HG03469 (cell line): ENCODE measurements around the gene STMN3.

Experiments
- ATAC-seq: cut with Tn5 transposase; IDR thresholded peaks from one replicate; pipeline ENCODE4 v1.9.1; 2021; ENCODE audit warnings: mild to moderate bottlenecking, moderate library complexity, moderate number of reproducible peaks; ENCODE audit not compliant: unreplicated experiment

STMN3 gene

DNA sequence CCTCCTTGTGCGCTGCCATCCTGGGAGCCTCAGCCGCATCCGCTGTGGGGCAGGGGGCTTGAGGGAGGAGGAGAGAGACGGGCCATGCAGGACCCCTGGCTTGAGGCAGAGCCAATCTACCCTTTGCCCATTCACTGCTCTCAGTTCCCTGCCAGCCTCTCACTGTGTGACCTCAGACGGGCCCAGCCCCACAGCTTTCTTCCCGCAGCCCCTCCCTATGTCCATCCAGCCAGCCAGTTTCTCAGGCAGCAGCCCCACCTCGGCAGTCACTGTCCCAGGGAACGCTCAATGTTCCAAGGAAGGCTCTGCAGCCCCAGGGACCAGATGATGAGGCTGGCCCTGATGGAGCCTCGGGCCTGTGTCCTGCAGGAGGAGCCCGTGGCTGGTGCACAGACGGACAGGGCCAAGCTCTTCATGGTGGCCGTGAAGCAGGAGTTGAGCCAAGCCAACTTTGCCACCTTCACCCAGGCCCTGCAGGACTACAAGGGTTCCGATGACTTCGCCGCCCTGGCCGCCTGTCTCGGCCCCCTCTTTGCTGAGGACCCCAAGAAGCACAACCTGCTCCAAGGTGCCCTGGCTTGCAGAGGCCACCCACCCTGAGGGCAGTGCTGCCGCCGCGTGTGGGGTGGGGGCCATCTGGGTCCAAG lies 39.3 kb upstream of the STMN3 start:
- ATAC-seq, result no peak

DNA sequence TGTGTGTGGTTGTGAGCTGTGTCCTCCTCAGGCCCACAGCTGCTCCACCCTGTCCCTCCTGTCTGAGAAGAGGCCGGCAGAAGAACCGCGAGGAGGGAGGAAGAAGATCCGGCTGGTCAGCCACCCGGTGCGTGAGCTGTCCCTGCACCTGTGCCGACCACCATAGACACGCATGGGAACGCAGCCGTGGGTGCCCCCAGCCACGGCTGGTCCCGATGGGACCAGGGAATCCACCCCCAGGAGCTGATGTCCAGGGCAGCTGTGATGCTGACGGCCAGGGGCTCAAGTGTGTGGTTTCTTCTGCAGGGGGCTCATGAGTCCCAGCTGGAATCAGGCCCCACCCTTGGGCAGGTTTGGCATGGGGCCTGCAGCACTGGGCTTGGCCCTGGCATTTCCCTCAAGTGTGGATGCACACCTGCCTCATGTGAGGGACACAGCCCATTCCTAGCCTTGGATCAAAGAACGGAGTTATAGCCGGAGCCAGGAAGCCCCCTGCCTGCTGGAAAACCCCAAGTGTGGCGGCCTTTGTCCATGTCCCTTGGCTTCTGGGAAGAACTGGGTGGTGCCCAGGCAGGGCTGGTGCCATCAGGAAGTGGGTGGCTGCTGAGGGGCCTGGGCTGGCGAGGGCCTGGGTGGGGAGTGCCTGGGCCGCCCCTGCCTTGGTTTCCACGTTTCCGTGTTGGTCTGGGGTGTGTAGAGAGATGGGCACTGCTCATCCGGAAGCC lies 38.6 kb upstream of the STMN3 start:
- no peak for ATAC-seq

DNA sequence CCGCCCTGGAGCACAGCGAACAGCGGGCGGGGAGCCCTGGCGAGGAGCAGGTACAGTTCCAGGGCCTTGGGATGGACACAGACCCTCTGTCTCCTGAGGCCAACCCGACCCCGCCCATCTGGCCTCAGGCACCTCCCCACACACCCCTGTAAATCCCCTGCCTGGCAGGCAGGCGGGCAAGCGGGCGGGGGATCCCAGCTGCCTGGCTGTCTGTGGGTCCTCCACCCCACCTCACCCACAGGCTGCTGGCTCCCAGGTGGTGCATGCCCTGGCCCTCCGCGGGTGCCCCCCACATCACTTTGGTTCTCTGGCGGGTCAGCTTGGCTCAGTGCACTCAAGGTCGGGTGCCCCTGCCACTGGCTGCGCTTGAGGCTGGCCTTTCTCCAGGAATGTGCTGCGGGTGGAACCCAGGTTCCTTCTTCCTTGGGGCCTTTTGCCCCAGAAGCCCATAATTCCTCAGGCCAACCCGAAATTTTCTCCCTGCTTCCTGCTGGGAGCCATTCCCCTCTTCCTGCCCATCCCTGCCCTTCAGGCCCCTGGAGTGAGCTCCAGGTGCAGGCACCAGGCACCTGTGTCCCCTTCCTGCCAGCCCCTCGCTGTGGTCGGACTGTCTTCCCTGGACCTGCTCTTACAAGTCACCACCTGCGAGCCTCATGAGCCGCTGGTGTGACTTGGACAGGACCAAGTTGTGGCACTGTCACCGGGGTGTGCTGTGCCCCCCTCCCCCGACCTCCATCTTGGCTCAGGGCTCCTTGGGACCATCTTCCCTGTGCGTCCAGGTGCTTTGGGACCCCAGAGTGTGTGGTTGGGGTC lies 37.9 kb upstream of the STMN3 start:
- no peak for ATAC-seq

DNA sequence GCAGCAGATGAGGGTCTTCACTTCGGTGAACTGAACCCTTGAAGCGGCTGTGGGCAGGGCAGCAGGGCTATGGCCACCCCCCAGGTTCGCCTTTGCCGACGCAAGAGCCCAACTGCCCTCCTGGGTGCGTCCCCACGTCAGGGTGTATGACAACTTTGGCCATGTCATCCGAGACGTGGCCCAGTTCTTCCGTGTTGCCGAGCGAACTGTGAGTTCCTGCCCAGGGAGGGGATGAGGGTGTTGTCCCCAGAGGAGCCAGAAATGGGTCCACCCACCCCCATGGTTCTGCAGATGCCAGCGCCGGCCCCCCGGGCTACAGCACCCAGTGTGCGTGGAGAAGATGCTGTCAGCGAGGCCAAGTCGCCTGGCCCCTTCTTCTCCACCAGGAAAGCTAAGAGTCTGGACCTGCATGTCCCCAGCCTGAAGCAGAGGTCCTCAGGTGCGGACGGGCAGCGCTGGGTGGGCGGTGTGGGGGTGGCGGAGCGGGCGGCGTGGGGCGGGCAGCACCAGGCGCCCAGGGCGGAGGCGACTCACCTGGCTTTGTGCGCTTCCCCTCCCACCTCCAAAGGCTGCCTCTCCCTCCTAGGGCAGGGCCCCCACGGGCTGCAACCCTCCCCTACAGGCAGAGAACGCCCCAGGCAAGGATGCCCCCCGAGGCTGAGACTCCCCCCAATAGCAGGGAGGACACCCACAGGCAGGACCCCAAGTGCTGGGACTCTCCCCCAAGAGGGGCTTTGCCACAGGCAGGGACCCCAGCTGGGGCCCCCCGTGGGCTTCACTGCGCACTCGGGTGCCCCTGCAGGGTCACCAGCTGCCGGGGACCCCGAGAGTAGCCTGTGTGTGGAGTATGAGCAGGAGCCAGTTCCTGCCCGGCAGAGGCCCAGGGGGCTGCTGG lies 37.0 kb upstream of the STMN3 start:
- no peak for ATAC-seq

DNA sequence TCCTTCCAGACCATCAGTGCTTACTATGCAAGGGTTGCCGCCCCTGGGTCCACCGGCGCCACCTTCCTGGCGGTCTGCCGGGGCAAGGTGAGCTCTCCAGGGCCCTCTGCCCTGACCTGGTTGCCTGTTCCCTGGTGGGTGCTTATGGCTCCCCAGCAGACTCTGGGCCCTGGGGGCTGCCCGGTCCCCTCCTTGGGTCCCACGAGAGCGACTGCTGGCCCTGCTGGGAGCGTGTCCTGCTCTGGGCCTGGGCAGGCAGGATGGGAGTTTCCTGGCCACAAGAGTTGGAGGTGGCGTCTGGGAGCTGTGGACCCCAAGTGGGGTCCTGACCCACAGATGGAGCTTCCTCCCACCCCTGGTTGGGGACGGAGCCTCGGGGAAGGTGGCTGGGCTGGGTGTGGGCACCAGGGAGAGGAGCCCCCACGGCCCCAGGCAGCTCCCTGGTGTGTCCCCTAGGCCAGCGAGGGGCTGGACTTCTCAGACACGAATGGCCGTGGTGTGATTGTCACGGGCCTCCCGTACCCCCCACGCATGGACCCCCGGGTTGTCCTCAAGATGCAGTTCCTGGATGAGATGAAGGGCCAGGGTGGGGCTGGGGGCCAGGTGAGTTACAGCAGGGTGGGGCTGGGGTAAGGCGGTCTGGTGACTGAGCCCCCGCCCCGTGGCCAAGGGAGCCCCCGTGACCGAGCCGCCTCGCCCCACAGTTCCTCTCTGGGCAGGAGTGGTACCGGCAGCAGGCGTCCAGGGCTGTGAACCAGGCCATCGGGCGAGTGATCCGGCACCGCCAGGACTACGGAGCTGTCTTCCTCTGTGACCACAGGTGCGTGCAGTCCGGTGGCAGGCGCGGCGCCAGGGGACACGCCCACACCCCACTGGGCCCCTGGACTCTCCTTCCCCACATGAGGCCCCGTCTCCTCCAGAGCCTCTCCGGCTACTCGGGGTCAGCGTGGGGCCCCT lies 36.1 kb upstream of the STMN3 start:
- ATAC-seq, result no peak

DNA sequence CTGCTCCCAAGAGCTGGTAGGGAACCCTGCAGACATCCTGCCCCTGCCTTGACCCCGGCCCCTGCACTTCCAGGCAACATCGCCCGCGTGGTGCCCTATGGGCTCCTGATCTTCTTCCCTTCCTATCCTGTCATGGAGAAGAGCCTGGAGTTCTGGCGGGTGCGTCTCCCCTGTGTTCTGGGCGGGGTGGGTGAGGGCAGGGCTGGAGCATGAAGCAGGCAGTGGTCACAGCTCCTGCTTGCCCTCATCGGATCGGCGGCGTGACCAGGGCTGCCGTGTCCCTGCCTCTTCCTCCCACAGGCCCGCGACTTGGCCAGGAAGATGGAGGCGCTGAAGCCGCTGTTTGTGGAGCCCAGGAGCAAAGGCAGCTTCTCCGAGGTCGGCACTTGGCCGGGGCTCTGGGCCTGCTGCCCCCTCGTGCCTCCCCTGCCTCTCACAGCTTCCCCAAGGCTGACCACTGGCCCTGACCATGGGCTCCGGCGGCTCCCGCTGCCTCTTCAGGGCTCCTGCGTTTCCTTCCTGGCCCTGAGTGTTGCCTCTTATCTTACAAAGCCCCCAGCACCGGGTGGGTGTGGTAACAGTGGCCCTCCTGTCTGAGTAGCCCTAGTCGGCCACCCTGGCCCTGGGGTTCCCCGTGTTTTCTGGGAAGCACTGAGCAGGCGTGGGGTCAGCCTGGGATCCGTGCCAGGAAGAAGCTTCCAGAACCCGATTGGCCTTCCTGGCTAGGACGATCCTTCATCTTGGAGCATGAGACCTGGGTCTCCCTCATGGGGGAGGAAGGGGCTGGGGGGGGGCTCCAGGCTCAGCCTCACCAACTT lies 35.2 kb upstream of the STMN3 start:
- no peak for ATAC-seq

DNA sequence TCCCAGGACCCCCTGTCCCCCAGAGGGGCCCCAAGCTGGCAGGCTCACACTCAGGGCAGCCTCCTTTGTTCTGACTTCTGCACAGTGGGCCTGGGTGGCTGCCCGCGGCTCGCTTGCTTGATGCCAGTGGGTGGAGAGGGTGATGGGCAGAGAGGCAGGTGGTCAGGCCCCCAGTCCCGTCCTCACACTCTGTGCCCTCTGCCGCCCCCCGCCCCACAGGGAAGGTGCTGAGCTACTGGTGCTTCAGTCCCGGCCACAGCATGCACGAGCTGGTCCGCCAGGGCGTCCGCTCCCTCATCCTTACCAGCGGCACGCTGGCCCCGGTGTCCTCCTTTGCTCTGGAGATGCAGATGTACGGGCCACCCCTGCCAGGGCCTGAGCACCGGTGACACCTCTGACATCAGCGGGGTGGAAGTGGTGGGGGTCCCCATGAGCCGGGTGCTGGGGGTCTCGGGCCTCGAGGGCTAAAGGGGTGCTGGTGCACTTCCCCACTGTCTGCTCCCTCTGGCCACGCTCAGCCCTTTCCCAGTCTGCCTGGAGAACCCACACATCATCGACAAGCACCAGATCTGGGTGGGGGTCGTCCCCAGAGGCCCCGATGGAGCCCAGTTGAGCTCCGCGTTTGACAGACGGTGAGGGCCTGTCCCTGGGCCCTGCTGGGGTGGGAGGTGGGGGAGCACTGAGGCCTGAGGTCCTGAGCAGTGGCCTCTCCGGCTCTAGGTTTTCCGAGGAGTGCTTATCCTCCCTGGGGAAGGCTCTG lies 34.4 kb upstream of the STMN3 start:
- ATAC-seq, result no peak

DNA sequence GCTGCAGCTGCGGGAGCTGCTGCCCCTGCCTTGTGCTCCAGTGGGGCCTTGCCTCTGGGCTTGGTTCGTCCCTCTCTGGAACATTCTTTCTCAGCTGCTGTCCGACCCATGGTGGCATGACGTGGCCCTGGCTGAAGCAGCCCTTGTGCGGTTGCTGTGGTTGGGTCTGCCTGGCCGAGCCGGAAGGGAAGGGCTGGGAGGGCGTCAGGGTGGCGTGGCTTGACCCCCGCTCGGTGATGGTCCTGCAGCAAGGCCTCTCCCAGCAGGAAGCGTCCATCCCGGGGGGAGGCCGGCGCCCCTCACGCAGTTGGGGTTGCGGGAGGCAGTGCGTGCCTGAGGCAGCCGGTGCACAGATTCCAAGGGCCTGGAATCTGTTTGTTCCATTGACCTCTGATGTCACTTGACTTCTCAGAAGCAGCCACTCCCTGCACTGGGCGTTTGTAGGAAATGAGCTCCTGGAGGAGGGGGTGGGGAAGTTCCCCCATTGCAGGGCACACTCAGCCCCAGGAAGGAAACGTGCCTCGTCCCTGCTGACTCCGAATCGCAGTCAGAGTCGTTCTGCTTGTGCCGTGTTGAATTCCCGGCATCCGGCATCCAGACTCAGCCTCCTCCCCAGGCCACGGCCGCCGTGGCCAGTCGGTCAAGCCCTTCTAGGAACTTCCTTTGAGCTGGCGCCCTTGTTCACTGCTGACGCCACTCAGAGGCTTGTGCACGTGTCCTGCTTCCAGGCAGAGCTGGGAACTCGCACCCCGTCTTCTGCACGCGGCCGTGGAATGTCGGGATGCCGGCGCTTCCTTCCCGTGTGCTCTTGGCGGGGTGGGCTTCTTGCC lies 33.5 kb upstream of the STMN3 start:
- no peak for ATAC-seq

DNA sequence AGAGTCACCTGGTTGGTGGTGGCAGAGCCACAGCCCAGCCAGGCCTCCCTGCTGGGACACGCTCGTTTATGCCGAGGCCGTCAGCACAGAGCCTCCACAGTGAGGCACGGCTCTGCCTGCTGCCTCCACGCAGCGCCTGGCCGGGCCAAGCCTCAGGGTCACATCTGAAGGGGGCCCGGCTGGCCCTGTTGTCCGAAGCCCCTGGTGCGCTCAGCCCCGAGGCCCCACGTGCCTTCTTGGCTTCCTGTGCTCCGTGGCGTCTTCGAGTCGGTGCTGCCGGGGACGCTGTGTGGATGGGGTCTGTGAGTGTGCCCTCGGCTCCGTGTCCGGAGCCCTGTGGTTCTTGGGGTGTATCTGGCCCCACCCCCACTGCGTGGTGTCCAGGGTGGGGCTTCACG lies 32.9 kb upstream of the STMN3 start:
- ATAC-seq, result no peak

DNA sequence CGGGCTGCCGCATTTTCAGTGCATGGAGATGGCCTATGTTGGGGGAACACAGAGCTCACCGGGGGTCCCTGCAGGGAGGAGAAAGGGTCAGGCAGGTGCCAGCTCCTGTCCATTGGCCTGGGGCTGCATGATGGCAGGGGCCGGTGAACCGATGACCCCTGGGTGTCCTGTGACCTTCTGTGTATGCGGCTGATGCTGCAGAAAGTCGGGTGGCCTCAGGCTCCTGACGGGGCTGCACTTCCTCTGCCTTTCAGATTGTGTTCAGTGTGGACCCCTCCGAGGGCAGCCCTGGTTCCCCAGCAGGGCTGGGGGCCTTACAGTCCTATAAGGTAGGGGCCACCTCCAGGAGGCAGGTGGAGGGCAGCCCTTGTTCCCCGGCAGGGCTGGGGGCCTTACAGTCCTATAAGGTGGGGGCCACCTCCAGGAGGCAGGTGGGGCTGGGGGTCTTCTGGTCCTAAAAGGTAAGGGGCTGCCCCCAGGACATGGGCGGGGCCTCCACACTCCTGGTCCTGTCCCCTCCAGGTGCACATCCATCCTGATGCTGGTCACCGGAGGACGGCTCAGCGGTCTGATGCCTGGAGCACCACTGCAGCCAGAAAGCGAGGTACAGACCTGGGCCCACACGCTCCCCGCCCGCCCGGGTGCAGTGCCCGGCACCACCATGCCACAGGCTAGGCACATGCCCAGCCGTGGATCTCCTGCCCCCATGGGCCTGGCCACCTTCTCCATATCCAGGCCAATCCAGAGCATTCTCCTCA lies 32.2 kb upstream of the STMN3 start:
- ATAC-seq, result no peak

DNA sequence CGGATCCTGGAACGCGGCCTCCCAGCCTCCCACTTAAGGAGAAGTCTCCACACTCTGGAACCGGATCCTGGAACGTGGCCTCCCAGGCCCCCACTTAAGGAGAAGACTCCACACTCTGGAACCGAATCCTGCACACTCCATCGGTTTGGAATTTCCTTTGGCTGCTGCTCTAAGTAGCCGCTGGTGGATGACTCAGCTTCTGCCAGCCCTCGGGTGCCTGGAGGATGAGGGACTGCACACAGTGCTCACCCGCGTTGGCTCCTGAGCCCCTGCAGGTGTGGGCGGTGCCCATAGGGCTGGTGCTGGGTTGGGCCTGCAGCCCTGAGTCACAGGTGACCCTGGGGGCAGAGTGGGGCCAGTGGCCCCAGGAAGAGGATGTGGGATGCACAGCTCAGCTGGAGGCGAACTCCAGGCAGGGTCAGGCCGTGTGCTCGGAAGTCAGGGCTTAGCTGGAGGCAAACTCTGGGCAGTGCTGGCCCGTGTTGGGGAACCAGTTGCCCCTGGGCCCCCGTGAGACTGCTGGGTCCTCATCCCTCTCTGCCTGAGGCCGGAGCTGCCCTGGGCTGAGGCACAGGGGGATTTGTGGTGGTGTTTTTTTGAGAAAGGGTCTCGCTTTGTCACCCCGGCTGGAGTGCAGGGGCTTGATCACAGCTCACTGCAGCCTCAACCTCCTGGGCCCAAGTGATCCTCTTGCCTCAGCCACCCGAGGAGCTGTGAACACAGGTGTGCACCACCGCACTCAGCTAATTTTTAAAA lies 29.3 kb upstream of the STMN3 start:
- no peak for ATAC-seq

DNA sequence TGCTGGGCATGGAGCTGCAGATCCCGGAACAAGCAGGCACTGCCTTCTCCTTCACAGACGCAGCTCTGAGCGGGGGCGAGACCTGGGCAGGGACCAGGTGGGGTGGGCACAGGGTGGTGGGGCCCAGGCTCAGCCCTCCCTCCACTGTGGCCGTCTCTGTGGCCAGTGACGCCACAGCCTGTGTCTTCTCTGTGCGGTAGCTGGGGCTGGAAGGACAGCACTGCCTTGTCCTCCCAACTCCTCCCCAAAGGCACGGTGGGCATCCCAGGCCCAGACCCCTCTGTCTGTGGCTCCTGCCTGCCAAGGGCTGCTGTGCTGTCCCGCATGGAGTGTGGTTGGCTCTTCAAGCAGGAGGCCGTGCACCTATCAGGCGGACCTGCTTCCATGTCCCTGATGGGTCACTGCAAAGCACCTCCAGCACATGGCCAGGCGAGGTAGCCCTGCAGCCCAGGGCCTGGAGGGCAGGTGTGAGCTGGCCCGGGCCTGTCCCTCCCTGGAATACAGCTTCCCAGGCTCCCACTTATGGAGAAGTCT lies 28.5 kb upstream of the STMN3 start:
- ATAC-seq, result no peak

DNA sequence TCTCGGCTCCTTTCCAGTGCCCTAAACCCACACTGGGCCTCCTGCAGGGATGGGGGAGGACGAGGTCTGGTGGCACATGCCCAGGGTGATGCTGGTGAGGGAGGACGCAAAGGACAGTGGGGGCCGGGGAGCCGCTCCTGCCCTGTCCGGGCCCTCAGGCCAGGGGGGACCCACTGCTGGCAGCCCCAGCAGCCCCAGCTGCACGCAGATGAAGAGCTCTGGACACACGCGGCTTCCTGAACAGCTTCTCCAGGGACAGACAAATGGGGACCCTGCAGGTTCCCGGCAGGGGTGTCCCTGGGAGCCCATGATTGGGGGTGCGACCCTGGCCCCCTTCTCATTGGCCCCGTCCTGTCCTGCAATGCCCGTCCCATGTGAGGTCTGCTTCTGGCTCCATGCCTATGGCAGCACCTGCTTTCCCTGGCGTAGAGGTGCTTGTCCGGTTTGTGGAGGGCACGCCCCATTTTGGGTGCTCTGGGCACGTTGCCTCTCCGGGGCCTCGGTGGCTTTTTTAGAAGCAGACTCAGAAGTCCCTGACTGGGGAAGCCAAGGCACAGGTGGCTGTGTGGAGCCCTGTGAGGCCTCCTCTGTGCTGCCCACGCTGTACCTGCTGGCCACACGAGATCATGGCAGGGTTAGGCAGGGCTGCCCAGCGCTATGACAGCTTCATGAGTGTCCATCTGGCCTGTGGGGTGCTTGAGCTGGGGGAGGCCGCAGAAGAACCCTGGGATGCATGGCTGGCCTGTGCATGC lies 27.8 kb upstream of the STMN3 start:
- ATAC-seq, result no peak

DNA sequence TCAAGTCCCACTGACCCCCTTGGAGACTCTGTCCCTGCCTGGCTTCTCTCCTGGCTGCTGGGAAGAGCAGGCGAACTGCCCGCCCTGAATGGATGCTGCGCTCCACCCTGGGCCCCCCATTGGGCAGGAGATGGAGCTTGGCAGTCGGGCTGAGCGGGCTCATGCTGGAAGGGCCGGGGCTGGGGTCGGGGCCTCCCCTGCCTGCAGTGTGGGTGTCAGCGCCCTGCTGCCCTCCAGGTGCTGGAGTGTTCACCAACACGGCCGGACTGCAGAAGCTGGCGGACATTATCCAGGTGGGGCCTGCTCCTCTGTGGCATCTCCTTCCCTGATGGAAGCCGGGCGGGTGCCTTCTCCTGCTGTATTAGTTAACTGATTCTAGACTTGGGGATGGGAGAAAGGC lies 27.2 kb upstream of the STMN3 start:
- ATAC-seq, result no peak

DNA sequence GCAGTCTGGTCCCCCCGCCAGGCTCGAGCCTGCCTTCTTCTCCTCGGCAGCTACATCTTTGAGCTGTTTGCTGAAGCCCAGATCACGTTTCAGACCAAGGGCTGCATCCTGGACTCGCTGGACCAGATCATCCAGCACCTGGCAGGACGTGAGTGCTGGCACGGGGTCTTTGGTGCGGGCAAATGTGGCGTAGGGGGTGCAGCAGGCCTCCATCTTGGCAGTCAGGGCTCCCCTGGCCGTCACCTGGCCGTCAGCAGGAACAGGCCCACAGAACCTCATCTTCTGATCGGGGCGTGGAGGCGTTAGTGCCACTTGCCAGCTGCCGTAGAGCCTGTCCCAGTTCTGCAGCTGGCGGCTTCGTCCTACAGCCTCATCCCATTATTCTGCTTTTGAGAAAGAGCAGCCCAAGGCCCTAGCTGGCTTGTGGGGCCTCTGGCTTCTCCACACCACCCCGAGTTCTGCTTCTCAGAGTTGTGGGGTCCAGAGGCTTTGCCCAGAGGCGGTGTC lies 26.6 kb upstream of the STMN3 start:
- ATAC-seq, result no peak
